AML-193 (cell line): Measurements from ENCODE around the gene GAGE12J.
"Not testable (repeated sequence)": the region's sequence is repeated elsewhere in the genome, so short reads cannot be mapped to it uniquely, and the experiment has no call there.

Experiments used
- DNase-seq, 2 experiments: peaks; one replicate each; lab custom pipeline; 2025; lab: John Stamatoyannopoulos, UW

Gene GAGE12J

GRCh38 chrX:49310371-49310770 lies 11.5 kb upstream of the GAGE12J start:
- no peak for DNase-seq

GRCh38 chrX:49312176-49312575 lies 9.7 kb upstream of the GAGE12J start:
- DNase-seq = peak; percentile 48 to 54

DNA sequence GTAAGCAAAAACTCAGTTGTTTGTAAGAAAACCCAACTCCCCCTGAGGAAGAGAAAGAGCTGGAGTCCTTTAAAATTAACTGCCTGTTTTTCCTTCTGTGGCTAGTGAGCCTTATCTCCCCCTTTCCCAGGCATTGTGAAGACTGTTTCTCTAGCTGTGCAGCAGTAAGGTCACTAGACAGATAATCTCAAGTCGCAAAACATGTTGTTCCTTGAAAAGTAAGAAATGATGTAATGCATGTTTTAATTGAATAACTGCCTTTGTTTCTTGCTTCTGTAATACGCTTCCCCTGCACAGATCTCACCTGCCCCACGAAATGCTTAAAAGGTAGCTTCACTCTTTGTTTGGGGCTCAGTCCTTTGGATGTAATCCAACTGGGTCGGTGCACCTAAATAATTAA lies 5.8 kb upstream of the GAGE12J start:
- DNase-seq = no peak

GRCh38 chrX:49322266-49322665 lies 429 bp downstream of the GAGE12J start:
- not testable (repeated sequence) for DNase-seq

DNA sequence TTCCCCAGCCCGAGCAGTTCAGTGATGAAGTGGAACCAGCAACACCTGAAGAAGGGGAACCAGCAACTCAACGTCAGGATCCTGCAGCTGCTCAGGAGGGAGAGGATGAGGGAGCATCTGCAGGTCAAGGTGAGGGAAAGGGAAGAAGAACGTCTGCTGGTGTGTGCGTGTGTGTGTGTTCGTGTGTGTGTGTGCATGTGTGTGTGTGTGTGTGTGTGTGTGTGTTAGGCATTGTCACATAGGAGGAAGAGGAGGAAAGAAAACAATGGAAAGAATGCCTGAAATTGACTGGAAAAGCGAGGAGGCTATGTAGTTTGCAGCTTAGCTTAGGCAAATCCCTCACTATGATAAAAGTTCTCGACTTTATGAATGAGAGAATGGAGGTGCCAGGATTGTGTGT lies 1.9 kb downstream of the GAGE12J start:
- not testable (repeated sequence) for DNase-seq

DNA sequence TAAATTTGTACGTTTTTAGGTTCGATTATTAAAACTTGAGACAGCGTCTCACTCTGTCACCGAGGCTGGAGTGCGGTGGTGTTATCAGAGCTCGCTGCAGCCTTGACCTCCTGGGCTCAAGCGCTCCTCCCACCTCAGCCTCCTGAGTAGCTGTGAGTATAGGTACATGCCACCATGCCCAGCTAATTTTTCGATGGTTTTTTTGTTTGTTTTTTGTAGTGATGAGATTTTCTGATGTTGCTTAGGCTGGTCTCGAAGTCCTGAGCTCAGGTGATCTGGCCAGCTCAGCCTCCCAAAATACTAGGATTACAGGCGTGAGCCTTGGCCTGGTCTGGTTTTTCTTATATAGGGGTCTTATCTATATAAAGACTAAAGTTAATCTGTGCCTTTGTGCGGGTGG lies 8.6 kb downstream of the GAGE12J start:
- DNase-seq = not testable (repeated sequence)

DNA sequence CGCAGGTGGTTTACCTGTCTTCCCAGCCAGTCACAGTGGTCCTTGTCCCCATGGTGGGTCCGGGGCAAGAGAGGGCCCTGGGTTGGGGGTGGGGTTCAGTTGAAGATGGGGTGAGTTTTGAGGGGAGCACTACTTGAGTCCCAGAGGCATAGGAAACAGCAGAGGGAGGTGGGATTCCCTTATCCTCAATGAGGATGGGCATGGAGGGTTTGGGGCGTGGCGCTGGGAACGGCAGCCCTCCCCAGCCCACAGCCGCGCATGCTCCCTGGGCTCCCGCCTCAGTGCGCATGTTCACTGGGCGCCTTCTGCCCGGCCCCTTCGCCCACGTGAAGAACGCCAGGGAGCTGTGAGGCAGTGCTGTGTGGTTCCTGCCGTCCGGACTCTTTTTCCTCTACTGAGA lies 9.4 kb downstream of the GAGE12J start, which contains the start of gene GAGE13:
Gene GAGE13, plus strand, starts transcription at position 301 of the 400 bp plus-strand sequence. CDS start 1,156 bp downstream, outside the sequence.
- not testable (repeated sequence) for DNase-seq

DNA sequence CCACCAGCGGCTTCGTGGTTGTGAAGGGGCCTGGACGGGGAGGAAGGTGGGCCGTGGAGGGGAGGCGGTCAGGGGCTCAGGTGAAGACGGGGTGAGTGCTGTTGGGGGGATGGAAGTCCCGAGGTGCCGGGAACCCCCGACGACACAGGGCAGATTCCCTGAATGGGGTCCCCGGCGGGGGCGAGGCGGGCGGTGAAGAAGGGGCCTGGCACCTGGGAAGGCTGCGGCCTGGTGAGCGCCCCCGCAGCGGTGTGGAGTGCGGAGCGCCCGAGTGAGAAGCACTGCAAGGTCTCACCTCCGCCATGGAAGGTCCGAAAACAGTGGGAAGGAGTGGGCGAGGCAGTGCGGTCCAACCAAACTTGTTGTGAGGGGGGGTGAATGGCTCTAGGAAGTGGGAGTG lies 10.0 kb downstream of the GAGE12J start:
- DNase-seq = not testable (repeated sequence)

- not testable (repeated sequence) for DNase-seq
Measured at GRCh38 chrX:49341449-49341848, 19.6 kb downstream of the GAGE12J start.

DNA sequence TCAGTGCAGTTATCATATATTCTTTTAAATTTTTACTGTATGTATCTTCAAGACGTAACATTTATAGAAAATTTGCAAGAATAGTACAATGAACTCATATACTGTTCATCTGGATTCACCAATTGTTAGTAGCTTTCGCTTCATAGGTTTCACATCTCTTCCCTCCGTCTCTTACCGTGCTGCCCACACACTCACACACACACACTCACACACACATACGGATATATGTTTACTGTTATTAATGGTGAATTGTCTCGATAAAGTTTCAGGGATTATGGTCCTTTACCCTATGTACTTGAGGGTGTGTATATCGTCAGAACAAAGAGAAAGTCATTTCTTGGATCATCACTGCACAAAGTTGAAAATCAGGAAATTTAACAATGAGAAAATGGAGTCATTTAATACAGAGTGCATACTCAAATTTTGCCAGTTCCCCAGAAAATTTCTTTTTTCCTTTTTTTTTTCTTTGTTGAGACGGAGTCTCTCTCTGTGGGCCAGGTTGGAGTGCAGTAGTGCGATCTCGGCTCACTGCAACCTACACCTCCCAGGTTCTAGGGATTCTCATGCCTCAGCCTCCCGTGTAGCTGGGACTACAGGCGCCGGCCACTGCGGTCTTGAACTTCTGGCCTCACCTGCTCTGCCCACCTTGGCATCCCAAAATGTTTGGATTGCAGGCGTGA lies 22.8 kb downstream of the GAGE12J start:
- DNase-seq = not testable (repeated sequence)

GRCh38 chrX:49345402-49345801 lies 23.6 kb downstream of the GAGE12J start:
- DNase-seq = not testable (repeated sequence)

GRCh38 chrX:49346150-49346549 lies 24.3 kb downstream of the GAGE12J start:
- DNase-seq = not testable (repeated sequence)
